Endothelial cell of umbilical vein (primary cell): Measurements from ENCODE around the gene NDUFA6.

Experiments used
- CTCF ChIP-seq, 2 donors: IDR thresholded peaks; 1 replicate in 1 of 2; 2 replicates in 1 of 2; pipeline ENCODE4 v1.5.1; 2011; ENCODE audit warnings: low read length in 2 of 2, mild to moderate bottlenecking in 2 of 2, moderate library complexity in 2 of 2, control low read depth in 1 of 2, inconsistent platforms in 1 of 2, low read depth in 1 of 2; ENCODE audit not compliant: insufficient read depth in 1 of 2; ENCODE audit errors: extremely low read depth in 1 of 2
- EZH2 ChIP-seq: IDR thresholded peaks from 2 replicates; pipeline ENCODE4 v1.6.1; 2012; ENCODE audit warnings: borderline replicate concordance, low read depth, mild to moderate bottlenecking, moderate library complexity, low read length, inconsistent platforms; ENCODE audit not compliant: severe bottlenecking
- GATA2 ChIP-seq: IDR thresholded peaks from 2 replicates; pipeline ENCODE4 v1.7.0; 2011; ENCODE audit warnings: low read depth, mild to moderate bottlenecking, moderate library complexity, mixed read lengths, low read length; ENCODE audit not compliant: insufficient read length, insufficient read depth
- JUN ChIP-seq: IDR thresholded peaks from 2 replicates; pipeline ENCODE4 v1.6.1; 2011; ENCODE audit warnings: borderline replicate concordance, low read depth; ENCODE audit not compliant: insufficient read length, insufficient read depth
- MYC ChIP-seq: IDR thresholded peaks from one replicate; pipeline ENCODE4 v1.6.1; 2011; ENCODE audit warnings: mild to moderate bottlenecking, low read depth, low read length
- POLR2A ChIP-seq: IDR thresholded peaks from 2 replicates; pipeline ENCODE4 v1.6.1; 2012; ENCODE audit warnings: low read depth, mild to moderate bottlenecking, control low read depth, low read length
- POLR2AphosphoS5 ChIP-seq: IDR thresholded peaks from 2 replicates; pipeline ENCODE4 v1.6.1; 2012; ENCODE audit warnings: low read depth, mild to moderate bottlenecking, control low read depth, low read length, moderate library complexity; ENCODE audit not compliant: insufficient read depth

- TF ChIP-seq CTCF (IDR thresholded peaks at IDR 0.05; ENCODE audit: extremely low read depth in 1 of 2, insufficient read depth in 1 of 2, low read depth in 1 of 2, low read length in 2 of 2) (no peak), GATA2 (no peak), POLR2AphosphoS5 (no peak), POLR2A (no peak), MYC (no peak), JUN (no peak), EZH2 (no peak)
These were observed 47.7 kb upstream of the NDUFA6 start for GRCh38 chr22:42138122-42138770.
